ENCODE measurements around the gene XK.

The XK gene

GRCh38 chrX:37666516-37666915 lies 19.1 kb upstream of the XK start:
- FAIRE-seq, result no peak

GRCh38 chrX:37667141-37667540 lies 18.4 kb upstream of the XK start:
- TF ChIP-seq CTCF (IDR thresholded peaks at IDR 0.05; ENCODE audit: insufficient read depth, missing control alignments), result no peak
- DNase-seq (ENCODE audit: insufficient read length, low spot score) (no peak), FAIRE-seq (no peak)

More at GRCh38 chrX:37666516-37666915, 19.1 kb upstream of the XK start:
- no peak for TF ChIP-seq CTCF (IDR thresholded peaks at IDR 0.05; ENCODE audit: insufficient read depth, missing control alignments)
- DNase-seq (ENCODE audit: insufficient read length, low spot score), result no peak

- no peak for TF ChIP-seq CTCF (IDR thresholded peaks at IDR 0.05; ENCODE audit: insufficient read depth, missing control alignments)
- DNase-seq (ENCODE audit: insufficient read length, low spot score) (no peak), FAIRE-seq (no peak)
Observed at GRCh38 chrX:37672563-37672962, 13.0 kb upstream of the XK start.

GRCh38 chrX:37676811-37677210 lies 8.8 kb upstream of the XK start:
- FAIRE-seq (no peak), DNase-seq (ENCODE audit: insufficient read length, low spot score) (no peak)
- TF ChIP-seq CTCF (IDR thresholded peaks at IDR 0.05; ENCODE audit: insufficient read depth, missing control alignments), result no peak

- TF ChIP-seq CTCF (IDR thresholded peaks at IDR 0.05; ENCODE audit: insufficient read depth, missing control alignments), result no peak
Observed at GRCh38 chrX:37677243-37677642, 8.3 kb upstream of the XK start.

GRCh38 chrX:37677765-37678164 lies 7.8 kb upstream of the XK start:
- FAIRE-seq, result no peak
- no peak for DNase-seq (ENCODE audit: insufficient read length, low spot score)
- TF ChIP-seq CTCF (IDR thresholded peaks at IDR 0.05; ENCODE audit: insufficient read depth, missing control alignments), result no peak

More at GRCh38 chrX:37677243-37677642, 8.3 kb upstream of the XK start:
- DNase-seq (ENCODE audit: insufficient read length, low spot score) (no peak), FAIRE-seq (no peak)

- no peak for TF ChIP-seq CTCF (IDR thresholded peaks at IDR 0.05; ENCODE audit: insufficient read depth, missing control alignments)
- no peak for FAIRE-seq
Observed at GRCh38 chrX:37678574-37678973, 7.0 kb upstream of the XK start.

More at GRCh38 chrX:37678574-37678973, 7.0 kb upstream of the XK start:
- DNase-seq (ENCODE audit: insufficient read length, low spot score), result no peak

Data from D721Med (cell line).